HL-60/S4 treated with phorbol 12-myristate 13-acetate at 8.2 ng/mL for 4 days and 3 days (cell line): ENCODE results near the gene MEI1.
"Not testable (repeated sequence)": the region's sequence is repeated elsewhere in the genome, so short reads cannot be mapped to it uniquely, and the experiment has no call there.

Experiments
- in situ Hi-C: fragments of 300-500 bp; cut with MboI; formaldehyde crosslinking; loops from 2 replicates; pipeline ENCODE4 v1.15.0; 2022; ENCODE audit warnings: low sequenced_read_pairs

Gene MEI1

GRCh38 chr22:41733241-41733640, 33.9 kb downstream of the MEI1 start:
- in situ Hi-C loops: not testable (repeated sequence)

- in situ Hi-C loops: no loop called here
These were observed 40.3 kb downstream of the MEI1 start for GRCh38 chr22:41739576-41739975.

GRCh38 chr22:41742918-41743317, 43.6 kb downstream of the MEI1 start:
- in situ Hi-C loops: no loop called here

GRCh38 chr22:41745968-41746367, 46.7 kb downstream of the MEI1 start:
- in situ Hi-C loops: no loop called here

GRCh38 chr22:41746567-41747400, 47.5 kb downstream of the MEI1 start:
- in situ Hi-C loops: no loop called here

- in situ Hi-C loops: no loop called here
These were observed 53.0 kb downstream of the MEI1 start for GRCh38 chr22:41752011-41752970.

- in situ Hi-C loops: no loop called here
These were observed 54.7 kb downstream of the MEI1 start for GRCh38 chr22:41753984-41754383.

- in situ Hi-C loops: no loop called here
These were observed 58.2 kb downstream of the MEI1 start for GRCh38 chr22:41757502-41757901.

GRCh38 chr22:41758231-41758630, 58.9 kb downstream of the MEI1 start:
- in situ Hi-C loops: no loop called here

- in situ Hi-C loops: no loop called here
These were observed 63.9 kb downstream of the MEI1 start for GRCh38 chr22:41762980-41763779.

GRCh38 chr22:41766476-41766875, 67.2 kb downstream of the MEI1 start:
- in situ Hi-C loops: no loop called here

GRCh38 chr22:41768430-41768829, 69.1 kb downstream of the MEI1 start:
- in situ Hi-C loops: no loop called here

GRCh38 chr22:41770715-41771468, 71.6 kb downstream of the MEI1 start:
- in situ Hi-C loops: no loop called here

- in situ Hi-C loops: no loop called here
These were observed 72.9 kb downstream of the MEI1 start for GRCh38 chr22:41772198-41772597.

- in situ Hi-C loops: no loop called here
These were observed 73.3 kb downstream of the MEI1 start for GRCh38 chr22:41772645-41773044.

- in situ Hi-C loops: no loop called here
These were observed 76.0 kb downstream of the MEI1 start for GRCh38 chr22:41775338-41775737.

- in situ Hi-C loops: no loop called here
These were observed 76.7 kb downstream of the MEI1 start for GRCh38 chr22:41775976-41776375.

- in situ Hi-C loops: no loop called here
These were observed 77.1 kb downstream of the MEI1 start for GRCh38 chr22:41776381-41776780.

- in situ Hi-C loops: no loop called here
These were observed 78.6 kb downstream of the MEI1 start for GRCh38 chr22:41777749-41778425.
